VCaP (cell line): ENCODE data around the gene TNIK.

Experiments
- H3K27ac ChIP-seq: fragments of 450-650 bp; 2 replicates; pipeline ENCODE4 v1.5.1; 2017
- TF ChIP-seq, protein P1 (sequence below): fragments of 450-650 bp; conservative IDR thresholded peaks from 2 replicates; pipeline ENCODE4 v1.5.1; 2017; ENCODE audit warnings: mild to moderate bottlenecking, moderate library complexity

Gene TNIK

DNA sequence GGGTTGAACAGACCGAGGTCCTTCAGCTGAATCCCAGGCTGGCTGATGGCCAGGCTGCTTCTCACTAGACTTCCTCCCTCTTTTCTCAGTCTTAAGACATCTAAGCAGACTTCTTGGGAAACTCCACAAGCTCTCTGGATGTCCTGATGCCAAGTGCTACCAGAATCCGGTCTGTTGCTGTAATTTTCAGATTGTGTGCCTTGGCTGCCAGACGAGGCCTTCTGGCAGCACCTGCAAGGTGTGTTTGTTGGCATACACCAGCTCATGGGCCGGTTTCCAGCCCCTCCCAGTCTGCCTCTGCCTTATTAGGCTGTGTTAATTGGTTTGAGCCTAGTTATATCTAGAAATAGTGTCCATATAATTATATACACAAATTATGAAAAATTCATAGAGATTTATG is 120.6 kb downstream of the TNIK start:
- H3K27ac ChIP-seq = peak overlapping the region; percentile 76
- TF ChIP-seq, protein P1, sequence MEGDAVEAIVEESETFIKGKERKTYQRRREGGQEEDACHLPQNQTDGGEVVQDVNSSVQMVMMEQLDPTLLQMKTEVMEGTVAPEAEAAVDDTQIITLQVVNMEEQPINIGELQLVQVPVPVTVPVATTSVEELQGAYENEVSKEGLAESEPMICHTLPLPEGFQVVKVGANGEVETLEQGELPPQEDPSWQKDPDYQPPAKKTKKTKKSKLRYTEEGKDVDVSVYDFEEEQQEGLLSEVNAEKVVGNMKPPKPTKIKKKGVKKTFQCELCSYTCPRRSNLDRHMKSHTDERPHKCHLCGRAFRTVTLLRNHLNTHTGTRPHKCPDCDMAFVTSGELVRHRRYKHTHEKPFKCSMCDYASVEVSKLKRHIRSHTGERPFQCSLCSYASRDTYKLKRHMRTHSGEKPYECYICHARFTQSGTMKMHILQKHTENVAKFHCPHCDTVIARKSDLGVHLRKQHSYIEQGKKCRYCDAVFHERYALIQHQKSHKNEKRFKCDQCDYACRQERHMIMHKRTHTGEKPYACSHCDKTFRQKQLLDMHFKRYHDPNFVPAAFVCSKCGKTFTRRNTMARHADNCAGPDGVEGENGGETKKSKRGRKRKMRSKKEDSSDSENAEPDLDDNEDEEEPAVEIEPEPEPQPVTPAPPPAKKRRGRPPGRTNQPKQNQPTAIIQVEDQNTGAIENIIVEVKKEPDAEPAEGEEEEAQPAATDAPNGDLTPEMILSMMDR = no peak

DNA sequence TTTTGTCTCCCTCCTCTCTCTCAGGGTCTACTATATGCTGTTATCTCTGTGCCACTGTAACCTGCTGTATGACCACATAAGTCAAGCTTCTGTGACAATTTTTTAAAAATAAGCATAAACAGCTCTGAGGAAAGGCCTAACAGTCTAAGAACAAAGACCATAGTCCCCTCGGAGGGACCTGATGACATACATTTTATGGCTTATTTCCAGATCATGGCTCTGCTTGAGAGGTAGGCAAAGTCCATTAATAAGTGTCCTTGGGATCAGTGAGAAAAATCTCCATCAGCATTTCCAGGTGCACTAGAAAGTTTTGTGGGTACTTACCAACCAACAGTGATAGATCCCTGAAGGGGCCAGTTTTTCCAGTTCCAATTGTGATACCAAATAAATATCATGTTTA is 123.8 kb downstream of the TNIK start:
- H3K27ac ChIP-seq = no peak overlapping the region
- TF ChIP-seq, protein P1 = no peak

- TF ChIP-seq, protein P1 = no peak
- H3K27ac ChIP-seq = no peak overlapping the region; the same call in 1 of the 2 replicates
Observed at GRCh38 chr3:171335559-171335958, 124.6 kb downstream of the TNIK start.

DNA sequence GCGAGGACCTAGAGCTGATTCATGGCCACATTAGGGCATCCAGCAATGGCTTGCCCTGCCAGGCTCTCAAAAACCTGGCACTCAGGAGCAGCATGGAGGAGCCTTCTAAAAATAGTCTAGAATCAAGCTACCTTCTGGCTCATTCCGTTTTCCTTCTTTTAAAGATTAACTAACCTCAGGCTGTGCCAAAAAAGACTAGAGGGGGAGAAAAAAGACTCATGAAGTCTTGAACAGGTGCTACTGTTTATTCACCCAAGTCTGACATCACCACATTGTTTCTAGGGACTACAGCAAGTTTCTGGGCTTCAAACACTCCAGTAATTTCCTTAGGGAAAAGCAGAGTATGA is 125.8 kb downstream of the TNIK start:
- TF ChIP-seq, protein P1 = no peak
- H3K27ac ChIP-seq = peak overlapping the region; percentile 65

DNA sequence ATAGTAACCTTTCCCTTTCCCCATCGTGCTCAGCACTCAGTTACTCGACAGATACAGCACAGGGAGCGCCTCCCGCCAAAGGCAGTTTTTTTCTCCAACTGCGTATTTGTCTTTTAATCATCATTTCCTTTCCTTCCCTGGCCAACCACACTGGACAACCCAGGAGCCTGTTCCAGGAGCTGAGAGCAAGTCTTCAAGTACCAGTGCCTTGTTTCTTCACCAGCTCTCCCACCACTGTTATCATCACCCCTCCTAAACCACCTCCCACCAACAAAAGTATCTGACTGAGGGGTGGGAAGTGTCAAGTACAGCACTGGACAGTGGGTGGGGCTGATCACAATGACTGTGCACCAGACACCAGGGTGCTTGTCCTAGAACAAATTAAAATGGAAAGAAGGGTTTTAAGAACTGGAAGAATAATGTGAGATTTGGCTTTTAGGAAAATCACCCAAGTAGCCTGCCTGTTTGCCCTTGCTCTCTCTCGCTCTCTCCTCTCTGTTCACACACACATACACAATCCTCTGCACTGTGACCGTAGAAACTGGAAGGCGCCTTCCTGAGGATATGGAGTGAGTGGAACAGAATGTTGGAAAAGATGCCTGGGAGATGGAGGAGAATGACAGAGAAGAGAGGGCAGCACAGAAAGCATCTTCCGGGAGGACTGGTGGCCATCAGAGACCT is 126.3 kb downstream of the TNIK start:
- TF ChIP-seq, protein P1 = no peak
- H3K27ac ChIP-seq = peak overlapping the region; percentile 65

- H3K27ac ChIP-seq = no peak overlapping the region
- TF ChIP-seq, protein P1 = no peak
Observed at GRCh38 chr3:171330938-171331337, 129.3 kb downstream of the TNIK start.

GRCh38 chr3:171329746-171330145 is 130.5 kb downstream of the TNIK start:
- no peak overlapping the region for H3K27ac ChIP-seq

More at GRCh38 chr3:171329746-171330145, 130.5 kb downstream of the TNIK start:
- TF ChIP-seq, protein P1 = no peak
